GM20431 (cell line): ENCODE data around the gene CABS1.

Experiments
- in situ Hi-C: fragments of 300-500 bp; cut with MseI, MboI; formaldehyde crosslinking; loops from one replicate; pipeline ENCODE4 v1.15.0; 2020; ENCODE audit warnings: low sequenced_read_pairs; ENCODE audit not compliant: unreplicated experiment

CABS1 gene

GRCh38 chr4:70334681-70335080, at the start of gene CABS1:
CABS1 (plus strand) TSS chr4:70334981; CDS start chr4:70335040, 59 bp downstream.
- in situ Hi-C loops: no loop called here

- in situ Hi-C loops: no loop called here
Observed at GRCh38 chr4:70288651-70289050, 46.1 kb upstream of the CABS1 start.

GRCh38 chr4:70291341-70291740, 43.4 kb upstream of the CABS1 start:
- in situ Hi-C loops: no loop called here

- in situ Hi-C loops: no loop called here
Observed at GRCh38 chr4:70297576-70297975, 37.2 kb upstream of the CABS1 start.

GRCh38 chr4:70298051-70298450, 36.7 kb upstream of the CABS1 start:
- in situ Hi-C loops: no loop called here

- in situ Hi-C loops: loop anchor here (25.0 kb wide), 1 partner anchor 213 kb away; the partner anchor contains the start of gene AMTN
Observed at GRCh38 chr4:70299643-70300042, 35.1 kb upstream of the CABS1 start.

GRCh38 chr4:70300215-70300614, 34.6 kb upstream of the CABS1 start:
- in situ Hi-C loops: loop anchor here (25.0 kb wide), 1 partner anchor 212 kb away; the partner anchor contains the start of gene AMTN

- in situ Hi-C loops: loop anchor here (25.0 kb wide), 1 partner anchor 209 kb away; the partner anchor contains the start of gene AMTN
Observed at GRCh38 chr4:70303090-70303489, 31.7 kb upstream of the CABS1 start.

GRCh38 chr4:70305601-70306000, 29.2 kb upstream of the CABS1 start:
- in situ Hi-C loops: loop anchor here (25.0 kb wide), 1 partner anchor 207 kb away; the partner anchor contains the start of gene AMTN

GRCh38 chr4:70306076-70306475, 28.7 kb upstream of the CABS1 start:
- in situ Hi-C loops: loop anchor here (25.0 kb wide), 1 partner anchor 206 kb away; the partner anchor contains the start of gene AMTN

GRCh38 chr4:70313736-70314135, 21.0 kb upstream of the CABS1 start:
- in situ Hi-C loops: loop anchor here (25.0 kb wide), 1 partner anchor 199 kb away; the partner anchor contains the start of gene AMTN

- in situ Hi-C loops: loop anchor here (25.0 kb wide), 1 partner anchor 196 kb away; the partner anchor contains the start of gene AMTN
Observed at GRCh38 chr4:70315928-70316327, 18.9 kb upstream of the CABS1 start.

GRCh38 chr4:70326052-70326451, 8.7 kb upstream of the CABS1 start:
- in situ Hi-C loops: no loop called here

- in situ Hi-C loops: no loop called here
Observed at GRCh38 chr4:70336043-70336442, 1.3 kb downstream of the CABS1 start.

GRCh38 chr4:70337886-70338420, 3.2 kb downstream of the CABS1 start:
- in situ Hi-C loops: no loop called here

GRCh38 chr4:70356185-70356584, 21.4 kb downstream of the CABS1 start:
- in situ Hi-C loops: no loop called here

GRCh38 chr4:70359115-70359661, 24.4 kb downstream of the CABS1 start:
- in situ Hi-C loops: no loop called here

GRCh38 chr4:70360460-70360859, 25.7 kb downstream of the CABS1 start, which contains the start of gene SMR3A:
SMR3A (plus strand) TSS chr4:70360760; CDS start chr4:70362116, 1,356 bp downstream.
- in situ Hi-C loops: no loop called here

- in situ Hi-C loops: no loop called here
Observed at GRCh38 chr4:70364002-70364401, 29.2 kb downstream of the CABS1 start.

GRCh38 chr4:70365479-70365878, 30.7 kb downstream of the CABS1 start:
- in situ Hi-C loops: no loop called here

- in situ Hi-C loops: no loop called here
Observed at GRCh38 chr4:70367813-70368212, 33.0 kb downstream of the CABS1 start.

GRCh38 chr4:70371987-70372386, 37.2 kb downstream of the CABS1 start:
- in situ Hi-C loops: no loop called here
